D721Med (cell line): Measurements from ENCODE around the gene MTUS2.

ENCODE experiments used
- DNase-seq: peaks from one replicate; pipeline ENCODE4 v3.0.0; 2011; ENCODE audit warnings: low spot score; ENCODE audit not compliant: insufficient read length
- FAIRE-seq: peaks from 2 replicates; lab custom pipeline; 2011; peaks lifted over from hg19 to GRCh38; lab: Jason Lieb, UNC
- CTCF ChIP-seq: IDR thresholded peaks from 2 replicates; pipeline ENCODE4 v1.5.1; 2012; ENCODE audit warnings: mild to moderate bottlenecking, control low read depth; ENCODE audit not compliant: insufficient read depth; ENCODE audit errors: missing control alignments

Gene MTUS2

GRCh38 chr13:29402166-29402636 is 582.1 kb downstream of the MTUS2 start:
- FAIRE-seq (no peak), DNase-seq (no peak)
- no peak for TF ChIP-seq CTCF

- DNase-seq (no peak), FAIRE-seq (no peak)
- no peak for TF ChIP-seq CTCF
Measured at GRCh38 chr13:29405401-29405800, 585.3 kb downstream of the MTUS2 start.

- no peak for FAIRE-seq
- DNase-seq = no peak
- TF ChIP-seq CTCF = no peak
Measured at GRCh38 chr13:29411481-29411880, 591.3 kb downstream of the MTUS2 start.

GRCh38 chr13:29418026-29418425 is 597.9 kb downstream of the MTUS2 start:
- DNase-seq (no peak), FAIRE-seq (no peak)
- no peak for TF ChIP-seq CTCF

- DNase-seq (no peak), FAIRE-seq (no peak)
- no peak for TF ChIP-seq CTCF
Measured at GRCh38 chr13:29421118-29421517, 601.0 kb downstream of the MTUS2 start.

GRCh38 chr13:29422015-29422414 is 601.9 kb downstream of the MTUS2 start:
- DNase-seq (no peak), FAIRE-seq (no peak)

GRCh38 chr13:29423050-29423449 is 602.9 kb downstream of the MTUS2 start:
- TF ChIP-seq CTCF = no peak
- FAIRE-seq (no peak), DNase-seq (no peak)

More at GRCh38 chr13:29422015-29422414, 601.9 kb downstream of the MTUS2 start:
- TF ChIP-seq CTCF = no peak
